HepG2 (cell line): ENCODE results near the gene ZBTB22. TPM values are rescaled to one million over a fixed set of nuclear protein-coding genes. Genes with fewer than 3 reads are reported as not detected.

ENCODE experiments used
- ATAC-seq: fragments of 200-7000 bp; cut with Tn5 transposase; 3 replicates; pipeline ENCODE4 v1.9.1; 2020; ENCODE audit warnings: mild to moderate bottlenecking, moderate library complexity
- BruUV-seq: library from RNA; stranded (reverse); fragments of 400-500 nt; replicated peaks from 2 replicates; lab custom pipeline; 2021; lab: Mats Ljungman, UMichigan
- CTCF ChIA-PET: fragments of 300-600 bp; formaldehyde crosslinking; extraction: SDS; loops from one replicate; lab custom pipeline; 2021; ENCODE audit warnings: low total read pairs, inconsistent platforms, low intra/inter-chr PET ratio; lab: Yijun Ruan, JAX
- POLR2A ChIA-PET: fragments of 350-600 bp; sonication (Branson Sonifier 250); formaldehyde crosslinking; loops from one replicate; lab custom pipeline; 2020; ENCODE audit warnings: antibody characterized with exemption, inconsistent platforms; lab: Yijun Ruan, JAX
- DNase-seq: peaks from one replicate; pipeline ENCODE4 v3.0.0-alpha.2; 2015; ENCODE audit warnings: low spot score
- FAIRE-seq: peaks from 3 replicates; lab custom pipeline; 2011; peaks lifted over from hg19 to GRCh38; lab: Jason Lieb, UNC
- H2AFZ ChIP-seq: one replicate; pipeline ENCODE4 v1.6.1; 2011; ENCODE audit warnings: low read length, inconsistent platforms
- H3K27ac ChIP-seq: fragments of 300-600 bp; 3 replicates; pipeline ENCODE4 v1.8.0; 2011; ENCODE audit warnings: mixed run types, mild to moderate bottlenecking, mixed read lengths, low read length, inconsistent platforms; ENCODE audit not compliant: insufficient read depth; ENCODE audit errors: extremely low read length
- H3K27me3 ChIP-seq, 2 experiments: fragments of 200-600 bp in 1 of 2; 2 replicates in 1 of 2; 3 replicates in 1 of 2; pipeline versions ENCODE4 v1.6.0 to v1.8.0; 2011; ENCODE audit warnings: low read length in 2 of 2, mild to moderate bottlenecking in 2 of 2, moderate library complexity in 2 of 2, inconsistent platforms in 1 of 2; ENCODE audit not compliant: insufficient read depth in 2 of 2, control insufficient read depth in 1 of 2
- H3K36me3 ChIP-seq, 2 experiments: fragments of 200-600 bp in 1 of 2; replicated peaks in 1 of 2; 2 replicates in 1 of 2; 3 replicates in 1 of 2; pipeline versions ENCODE4 v1.5.1 to v1.8.0; 2011; ENCODE audit warnings: low read length in 2 of 2, inconsistent platforms in 1 of 2; ENCODE audit not compliant: insufficient read depth in 2 of 2, control insufficient read depth in 1 of 2
- H3K4me1 ChIP-seq: 2 replicates; pipeline ENCODE4 v1.5.1; 2012; ENCODE audit warnings: low read length, inconsistent platforms; ENCODE audit not compliant: insufficient read depth
- H3K4me2 ChIP-seq: 2 replicates; pipeline ENCODE4 v1.6.0; 2011; ENCODE audit warnings: low read depth, low read length, inconsistent platforms
- H3K4me3 ChIP-seq, 3 experiments: fragments of 200-600 bp in 1 of 3; sonication (generic), shearing (Covaris generic) in 1 of 3; replicated peaks in 1 of 3; 2 replicates each; pipeline ENCODE4 v1.5.1; 2011 to 2016; ENCODE audit warnings: low read length in 3 of 3, inconsistent platforms in 2 of 3, low read depth in 2 of 3, mild to moderate bottlenecking in 2 of 3, control low read depth in 1 of 3, mixed read lengths in 1 of 3; ENCODE audit not compliant: insufficient read depth in 1 of 3
- H3K79me2 ChIP-seq: one replicate; pipeline ENCODE4 v1.6.1; 2011; ENCODE audit warnings: low read length, inconsistent platforms; ENCODE audit not compliant: insufficient read depth
- H3K9ac ChIP-seq: 2 replicates; pipeline ENCODE4 v1.6.0; 2011; ENCODE audit warnings: mild to moderate bottlenecking, low read depth, low read length, inconsistent platforms; ENCODE audit not compliant: insufficient read depth
- H3K9me3 ChIP-seq: 2 replicates; pipeline ENCODE4 v1.5.1; 2012; ENCODE audit warnings: mild to moderate bottlenecking, low read length
- H4K20me1 ChIP-seq: 2 replicates; pipeline ENCODE4 v1.6.0; 2011; ENCODE audit warnings: inconsistent platforms, mild to moderate bottlenecking, low read length, moderate library complexity; ENCODE audit not compliant: insufficient read depth
- FOXC1 ChIP-seq: sonication (generic); formaldehyde crosslinking; IDR thresholded peaks from 2 replicates; pipeline ENCODE4 v1.8.0; 2022; ENCODE audit warnings: mild to moderate bottlenecking, missing genetic modification reagents, borderline replicate concordance
- POLR2A ChIP-seq, 2 experiments: IDR thresholded peaks; 2 replicates each; pipeline ENCODE4 v1.6.1; 2011; ENCODE audit warnings: low read depth in 2 of 2, low read length in 2 of 2, mild to moderate bottlenecking in 1 of 2, moderate library complexity in 1 of 2; ENCODE audit not compliant: insufficient read depth in 1 of 2
- RFXAP ChIP-seq: sonication (generic); formaldehyde crosslinking; IDR thresholded peaks from 2 replicates; pipeline ENCODE4 v1.4.0; 2020; ENCODE audit warnings: missing genetic modification reagents, borderline replicate concordance
- SIX4 ChIP-seq: sonication (generic); formaldehyde crosslinking; IDR thresholded peaks from 2 replicates; pipeline ENCODE4 v1.4.0; 2020; ENCODE audit warnings: missing genetic modification reagents
- SP5 ChIP-seq: IDR thresholded peaks from 2 replicates; pipeline ENCODE4 v1.6.1; 2016; ENCODE audit warnings: low read depth, borderline replicate concordance
- SRSF4 ChIP-seq: fragments of 200-400 bp; formaldehyde crosslinking; IDR thresholded peaks from one replicate; pipeline ENCODE4 v1.6.1; 2018; ENCODE audit warnings: mild to moderate bottlenecking, low read depth, low read length, moderate library complexity; ENCODE audit not compliant: poor library complexity, severe bottlenecking
- TFDP2 ChIP-seq: sonication (generic); formaldehyde crosslinking; IDR thresholded peaks from 2 replicates; pipeline ENCODE4 v1.4.0; 2020; ENCODE audit warnings: missing genetic modification reagents
- THAP9 ChIP-seq: sonication (generic); formaldehyde crosslinking; IDR thresholded peaks from 2 replicates; pipeline ENCODE4; 2020; ENCODE audit warnings: missing genetic modification reagents, mild to moderate bottlenecking, borderline replicate concordance
- ZNF101 ChIP-seq: sonication (generic); formaldehyde crosslinking; IDR thresholded peaks from 2 replicates; pipeline ENCODE4 v1.4.0; 2020; ENCODE audit warnings: mild to moderate bottlenecking, low read depth, missing genetic modification reagents, borderline replicate concordance
- ZNF263 ChIP-seq: sonication (generic); formaldehyde crosslinking; IDR thresholded peaks from 2 replicates; pipeline ENCODE4 v1.4.0; 2020; ENCODE audit warnings: missing genetic modification reagents
- ZNF629 ChIP-seq: sonication (generic); formaldehyde crosslinking; conservative IDR thresholded peaks from 2 replicates; pipeline ENCODE4 v1.5.0; 2020; ENCODE audit warnings: missing genetic modification reagents
- ZNF792 ChIP-seq: IDR thresholded peaks from 2 replicates; pipeline ENCODE4 v1.6.1; 2016
- WGBS: methylation state at CpG from one replicate; pipeline ENCODE4 v1.1.6; 2017; ENCODE audit warnings: low lambda C conversion rate; 5-methylcytosine and 5-hydroxymethylcytosine counted together
- in situ Hi-C: cut with HindIII; loops from 2 replicates; pipeline ENCODE4 v1.10.0; 2017; ENCODE audit warnings: low pct_unique_long_range_greater_than_20kb; ENCODE audit not compliant: extremely low pct_ligation_motif_present
- intact Hi-C: fragments of 100-400 bp; cut with micrococcal nuclease; formaldehyde crosslinking; loops from one replicate; pipeline ENCODE4 v1.10.0; 2022; ENCODE audit not compliant: unreplicated experiment
- polyA plus RNA-seq, 8 experiments: library from polyadenylated mRNA; depleted of rRNA in 3 of 8; stranded (reverse) in 7 of 8; unstranded in 1 of 8; fragments of >200 nt; fragmentation: Illumina TruSeq in 4 of 8; extraction: Trizol in 4 of 8; gene quantifications; 2 replicates each; pipeline versions ENCODE4 v1.2.1 to v1.2.3, GENCODE V29; 2011 to 2016; ENCODE audit warnings: low read depth in 4 of 8, missing spikeins in 1 of 8, mixed read lengths in 1 of 8; ENCODE audit not compliant: insufficient read depth in 1 of 8
- total RNA-seq, 5 experiments: library from RNA; depleted of rRNA; stranded (reverse); fragments of >200 nt; fragmentation: Illumina TruSeq; extraction: Trizol; gene quantifications; 2 replicates each; pipeline ENCODE4 v1.2.3, GENCODE V29; 2016; ENCODE audit warnings: low read depth in 1 of 5
- TF ChIP-seq, protein P1 (sequence below): sonication (generic); formaldehyde crosslinking; IDR thresholded peaks from 2 replicates; pipeline ENCODE4 v1.4.0; 2020; ENCODE audit warnings: missing genetic modification reagents
- TF ChIP-seq, protein P2 (sequence below): sonication (generic); formaldehyde crosslinking; IDR thresholded peaks from 2 replicates; pipeline ENCODE4 v1.5.0; 2020; ENCODE audit warnings: mild to moderate bottlenecking, missing genetic modification reagents

ZBTB22 gene
- total and polyA plus RNA-seq, 2 of the 13 experiments (the other 11 are each of a cell fraction or from before 2014, with no cell fraction given): 8.0 to 10.6 TPM

DNA sequence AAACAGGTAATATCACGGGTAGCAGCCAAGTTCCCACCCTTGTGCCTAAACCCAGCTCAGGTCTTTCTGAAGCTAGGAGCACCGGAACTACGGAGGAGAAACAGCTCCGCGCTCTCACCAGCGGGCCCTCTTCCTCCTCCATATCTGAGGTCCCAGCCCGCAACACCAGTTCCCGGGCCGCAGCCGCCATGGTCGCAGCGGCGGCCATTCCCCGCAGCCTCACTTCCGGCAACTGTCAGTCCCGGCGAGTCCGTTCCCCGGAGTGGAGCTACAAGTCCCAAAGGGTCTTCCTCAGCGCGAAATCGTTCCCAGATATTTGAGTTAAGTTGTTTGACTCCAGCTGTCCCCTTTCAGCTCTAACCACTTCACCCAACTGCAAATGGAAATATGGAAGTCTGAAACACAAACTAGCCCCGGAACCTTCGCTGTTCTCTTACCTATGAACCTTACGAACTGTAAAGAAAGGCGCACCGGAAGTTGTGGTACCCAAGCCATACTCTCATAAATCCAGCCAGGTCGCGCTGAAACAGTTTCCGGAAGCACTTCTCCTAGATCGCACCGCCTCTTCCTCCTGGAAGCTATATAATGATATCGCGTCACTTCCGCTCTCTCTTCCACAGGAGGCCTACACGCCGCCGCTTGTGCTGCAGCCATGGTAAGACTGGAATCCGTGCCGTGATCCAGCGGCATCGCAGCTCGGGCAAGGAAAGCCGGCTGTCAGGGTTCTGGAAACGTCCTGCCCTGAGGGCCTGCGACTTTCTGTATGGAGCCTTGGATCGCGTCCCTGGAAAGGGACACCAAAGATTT is 45.9 kb downstream of the ZBTB22 start, which contains the start of the genes RPS18 and VPS52 (continued):
- TF ChIP-seq ZNF263 (0 out of 2 replicates have a peak, but pooled peaks have one; percentile 36), TFDP2 (CRISPR knock-in tag) (peak; percentile 54), RFXAP (peak; percentile 81; the same call in 1 of the 2 replicates), FOXC1 (CRISPR knock-in tag) (peak; percentile 89; the same call in 1 of the 2 replicates), SIX4 (CRISPR knock-in tag) (no peak; the same call in 1 of the 2 replicates), POLR2A (IDR thresholded peaks at IDR 0.05; ENCODE audit: insufficient read depth in 1 of 2, low read depth in 2 of 2, low read length in 2 of 2) (peak; percentile 99)
- TF ChIP-seq, protein P1, sequence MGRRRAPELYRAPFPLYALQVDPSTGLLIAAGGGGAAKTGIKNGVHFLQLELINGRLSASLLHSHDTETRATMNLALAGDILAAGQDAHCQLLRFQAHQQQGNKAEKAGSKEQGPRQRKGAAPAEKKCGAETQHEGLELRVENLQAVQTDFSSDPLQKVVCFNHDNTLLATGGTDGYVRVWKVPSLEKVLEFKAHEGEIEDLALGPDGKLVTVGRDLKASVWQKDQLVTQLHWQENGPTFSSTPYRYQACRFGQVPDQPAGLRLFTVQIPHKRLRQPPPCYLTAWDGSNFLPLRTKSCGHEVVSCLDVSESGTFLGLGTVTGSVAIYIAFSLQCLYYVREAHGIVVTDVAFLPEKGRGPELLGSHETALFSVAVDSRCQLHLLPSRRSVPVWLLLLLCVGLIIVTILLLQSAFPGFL (CRISPR knock-in tag): peak; percentile 71; the same call in 1 of the 2 replicates

- H2AFZ ChIP-seq: peak overlapping the region; percentile 99
- intact Hi-C loops: loop anchor here (1.0 to 5.0 kb wide), 2 partner anchors 41 to 70 kb away; partner anchors contain the start of gene TAPBP
- peak overlapping the region; percentile 95 for H3K27ac ChIP-seq
- peak overlapping the region; percentile 95 for H3K9ac ChIP-seq
- peaks cover 46% of the 10 kb centered on the region for H3K79me2 ChIP-seq
- TSS peak; percentile 89 for BruUV-seq
- 0% methylated on average over 7 of the region's 7 CpGs for WGBS
- in situ Hi-C loops: no loop called here
- POLR2A ChIA-PET: interaction anchor here (0.7 to 3.9 kb wide), 21 partner anchors 8 to 1094 kb away, joined by 3 to 94 read pairs (median 12); partner anchors contain the start of genes HSD17B8, PFDN6, RGL2 and RING1
- H3K4me1 ChIP-seq: peaks cover 48% of the 10 kb centered on the region
- CTCF ChIA-PET: interaction anchor here (0.8 kb wide), 1 partner anchor 9 kb away, joined by 3 read pairs; no protein-coding TSS in a partner anchor
- H4K20me1 ChIP-seq: peaks cover 32% of the 10 kb centered on the region
- peak; percentile 58 for FAIRE-seq
- no peaks in the 10 kb centered on the region for H3K9me3 ChIP-seq
- DNase-seq: no peak
- ATAC-seq: peak; percentile 26
- H3K4me3 ChIP-seq: peak overlapping the region; percentile 75 to 89 (median 82)
- H3K4me2 ChIP-seq: peak overlapping the region; percentile 85
- H3K36me3 ChIP-seq: peaks cover 32 to 61% of the 10 kb centered on the region in 2 experiments
- no peaks in the 10 kb centered on the region; a peak in 1 of 5 replicates for H3K27me3 ChIP-seq
- TF ChIP-seq SRSF4 (no peak), ZNF792 (0 out of 2 replicates have a peak, but pooled peaks have one; percentile 1), SP5 (CRISPR knock-in tag) (no peak), THAP9 (CRISPR knock-in tag) (no peak), ZNF101 (CRISPR knock-in tag) (no peak), ZNF629 (CRISPR knock-in tag) (no peak)
- TF ChIP-seq, protein P2, sequence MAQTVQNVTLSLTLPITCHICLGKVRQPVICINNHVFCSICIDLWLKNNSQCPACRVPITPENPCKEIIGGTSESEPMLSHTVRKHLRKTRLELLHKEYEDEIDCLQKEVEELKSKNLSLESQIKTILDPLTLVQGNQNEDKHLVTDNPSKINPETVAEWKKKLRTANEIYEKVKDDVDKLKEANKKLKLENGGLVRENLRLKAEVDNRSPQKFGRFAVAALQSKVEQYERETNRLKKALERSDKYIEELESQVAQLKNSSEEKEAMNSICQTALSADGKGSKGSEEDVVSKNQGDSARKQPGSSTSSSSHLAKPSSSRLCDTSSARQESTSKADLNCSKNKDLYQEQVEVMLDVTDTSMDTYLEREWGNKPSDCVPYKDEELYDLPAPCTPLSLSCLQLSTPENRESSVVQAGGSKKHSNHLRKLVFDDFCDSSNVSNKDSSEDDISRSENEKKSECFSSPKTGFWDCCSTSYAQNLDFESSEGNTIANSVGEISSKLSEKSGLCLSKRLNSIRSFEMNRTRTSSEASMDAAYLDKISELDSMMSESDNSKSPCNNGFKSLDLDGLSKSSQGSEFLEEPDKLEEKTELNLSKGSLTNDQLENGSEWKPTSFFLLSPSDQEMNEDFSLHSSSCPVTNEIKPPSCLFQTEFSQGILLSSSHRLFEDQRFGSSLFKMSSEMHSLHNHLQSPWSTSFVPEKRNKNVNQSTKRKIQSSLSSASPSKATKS (CRISPR knock-in tag): peak; percentile 76; the same call in 1 of the 2 replicates
Measured at GRCh38 chr6:33271117-33271467, 46.5 kb downstream of the ZBTB22 start.
